Activated CD4-positive, alpha-beta T cell treated with anti-CD3 and anti-CD28 coated beads, Interleukin-2, amount 50 U/mL, for 16 hours (primary cell): ENCODE data around the gene GBP1.
A peak's percentile ranks its signal among the peaks of the same experiment; 100 is the strongest.
"Not testable (repeated sequence)": the region's sequence is repeated elsewhere in the genome, so short reads cannot be mapped to it uniquely, and the experiment has no call there.

Source experiments
- DNase-seq: peaks from one replicate; pipeline ENCODE4 v3.0.0-alpha.2; 2020

Gene GBP1

GRCh38 chr1:89065079-89065868 lies at the start of gene GBP1:
Gene GBP1, minus strand, starts transcription at chr1:89065208. Its CDS starts 1,974 bp downstream, at chr1:89063234.
- peak; percentile 66 for DNase-seq

- DNase-seq, result no peak
Observed at GRCh38 chr1:89114662-89115061, 49.7 kb upstream of the GBP1 start.

GRCh38 chr1:89112871-89113613 lies 48.0 kb upstream of the GBP1 start:
- DNase-seq, result no peak

- no peak for DNase-seq
Observed at GRCh38 chr1:89104687-89105086, 39.7 kb upstream of the GBP1 start.

GRCh38 chr1:89104147-89104546 lies 39.1 kb upstream of the GBP1 start:
- no peak for DNase-seq

GRCh38 chr1:89102021-89102420 lies 37.0 kb upstream of the GBP1 start:
- no peak for DNase-seq

- no peak for DNase-seq
Observed at GRCh38 chr1:89100412-89100811, 35.4 kb upstream of the GBP1 start.

- DNase-seq, result no peak
Observed at GRCh38 chr1:89098857-89099256, 33.8 kb upstream of the GBP1 start.

GRCh38 chr1:89095737-89096136 lies 30.7 kb upstream of the GBP1 start:
- DNase-seq, result no peak

- DNase-seq, result no peak
Observed at GRCh38 chr1:89089962-89090361, 25.0 kb upstream of the GBP1 start.

- DNase-seq, result no peak
Observed at GRCh38 chr1:89088572-89088971, 23.6 kb upstream of the GBP1 start.

- no peak for DNase-seq
Observed at GRCh38 chr1:89087241-89087640, 22.2 kb upstream of the GBP1 start.

- peak; percentile 51 for DNase-seq
Observed at GRCh38 chr1:89085781-89086180, 20.8 kb upstream of the GBP1 start.

GRCh38 chr1:89081005-89081404 lies 16.0 kb upstream of the GBP1 start:
- no peak for DNase-seq

GRCh38 chr1:89080068-89080467 lies 15.1 kb upstream of the GBP1 start:
- not testable (repeated sequence) for DNase-seq

GRCh38 chr1:89072466-89073065 lies 7.6 kb upstream of the GBP1 start:
- DNase-seq, result not testable (repeated sequence)

- no peak for DNase-seq
Observed at GRCh38 chr1:89070509-89070908, 5.5 kb upstream of the GBP1 start.

- DNase-seq, result peak; percentile 27
Observed at GRCh38 chr1:89069951-89070350, 4.9 kb upstream of the GBP1 start.

- no peak for DNase-seq
Observed at GRCh38 chr1:89068291-89068690, 3.3 kb upstream of the GBP1 start.

GRCh38 chr1:89064632-89065031 lies 376 bp downstream of the GBP1 start:
- no peak for DNase-seq

- DNase-seq, result no peak
Observed at GRCh38 chr1:89063094-89063493, 1.9 kb downstream of the GBP1 start.

- DNase-seq, result no peak
Observed at GRCh38 chr1:89060091-89060490, 4.9 kb downstream of the GBP1 start.

GRCh38 chr1:89051955-89052312 lies 13.1 kb downstream of the GBP1 start:
- no peak for DNase-seq
